Measurements from ENCODE around the gene SLC19A3.
"Not testable (repeated sequence)": the region's sequence is repeated elsewhere in the genome, so short reads cannot be mapped to it uniquely, and the experiment has no call there.

The SLC19A3 gene

DNA sequence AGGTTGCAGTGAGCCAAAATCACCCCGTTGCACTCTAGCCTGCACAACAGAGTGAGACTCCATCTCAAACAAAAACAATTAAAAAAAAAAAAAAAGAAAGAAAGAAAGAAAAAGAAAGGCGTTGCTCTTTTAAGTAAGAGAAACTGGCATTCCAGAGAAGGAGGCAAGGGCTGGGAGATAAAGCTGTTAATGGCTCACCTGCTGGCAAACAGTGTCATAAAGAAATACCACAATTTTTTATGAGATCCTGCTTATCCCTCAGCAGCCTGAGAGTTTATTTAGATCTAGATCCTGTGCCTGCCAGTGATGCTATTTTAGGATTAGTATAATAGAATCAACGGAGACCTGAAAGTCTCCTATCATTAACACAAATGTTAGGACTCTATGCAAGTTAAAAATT is 16.3 kb downstream of the SLC19A3 start:
- no peak for DNase-seq

GRCh38 chr2:227696990-227697679 is 20.7 kb downstream of the SLC19A3 start:
- no peak for DNase-seq

DNA sequence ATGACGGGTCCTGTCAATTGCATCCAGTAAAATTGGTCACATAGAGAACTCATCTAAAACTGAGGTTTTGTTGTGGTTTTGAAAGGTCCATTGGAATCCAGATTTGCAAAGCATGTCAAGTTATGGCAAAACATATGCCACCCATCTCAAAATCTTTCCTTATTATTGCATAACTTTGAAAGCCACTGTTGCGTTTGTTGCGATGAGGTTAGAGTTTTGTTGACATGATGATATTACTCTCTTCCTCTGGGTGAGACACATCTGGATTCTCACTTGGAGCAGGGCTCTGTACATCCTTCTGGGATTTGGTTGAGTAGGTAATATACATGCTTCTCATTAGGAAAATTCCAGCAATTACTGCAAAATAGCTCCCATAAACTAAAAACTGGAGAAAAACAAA is 30.6 kb downstream of the SLC19A3 start:
- DNase-seq, result no peak

- DNase-seq, result no peak
These were observed 33.6 kb downstream of the SLC19A3 start for GRCh38 chr2:227684258-227684657.

DNA sequence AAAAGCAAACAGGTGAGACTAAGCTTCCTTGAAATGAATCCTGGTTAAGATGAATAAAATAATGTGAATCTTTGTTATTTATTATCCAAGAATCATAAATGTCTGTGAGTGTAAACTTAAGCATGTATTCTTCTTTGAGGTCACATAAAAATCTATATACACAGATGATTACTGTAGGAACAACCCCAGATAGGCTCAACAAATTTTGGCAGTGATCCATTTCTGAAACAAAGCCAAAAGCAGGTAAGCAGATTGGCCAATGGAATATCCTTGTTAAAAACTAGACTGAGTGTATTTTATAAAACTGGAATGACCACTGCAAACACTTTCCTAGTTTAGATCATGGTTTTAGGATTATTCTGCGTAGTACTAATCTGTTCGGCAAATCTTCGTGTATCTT is 39.9 kb downstream of the SLC19A3 start:
- no peak for DNase-seq

GRCh38 chr2:227674485-227674884 is 43.3 kb downstream of the SLC19A3 start:
- no peak for DNase-seq

DNA sequence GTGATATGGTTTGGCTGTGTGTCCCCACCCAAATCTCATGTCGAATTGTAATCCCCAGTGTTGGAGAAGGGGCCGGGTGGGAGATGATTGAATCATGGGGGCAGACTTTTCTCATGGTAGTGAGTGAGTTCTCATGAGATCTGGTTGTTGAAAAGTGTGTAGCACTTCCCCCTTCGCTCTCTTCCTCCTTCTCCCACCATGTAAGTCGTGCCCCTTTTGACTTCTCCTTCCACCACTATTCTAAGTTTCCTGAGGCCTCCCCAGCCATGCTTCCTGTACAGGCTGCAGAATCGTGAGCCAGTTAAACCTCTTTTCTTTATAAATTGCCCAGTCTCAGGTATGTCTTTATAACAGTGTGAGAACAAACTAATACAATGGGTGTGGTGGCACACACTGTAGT is 44.2 kb downstream of the SLC19A3 start:
- DNase-seq, result not testable (repeated sequence)

DNA sequence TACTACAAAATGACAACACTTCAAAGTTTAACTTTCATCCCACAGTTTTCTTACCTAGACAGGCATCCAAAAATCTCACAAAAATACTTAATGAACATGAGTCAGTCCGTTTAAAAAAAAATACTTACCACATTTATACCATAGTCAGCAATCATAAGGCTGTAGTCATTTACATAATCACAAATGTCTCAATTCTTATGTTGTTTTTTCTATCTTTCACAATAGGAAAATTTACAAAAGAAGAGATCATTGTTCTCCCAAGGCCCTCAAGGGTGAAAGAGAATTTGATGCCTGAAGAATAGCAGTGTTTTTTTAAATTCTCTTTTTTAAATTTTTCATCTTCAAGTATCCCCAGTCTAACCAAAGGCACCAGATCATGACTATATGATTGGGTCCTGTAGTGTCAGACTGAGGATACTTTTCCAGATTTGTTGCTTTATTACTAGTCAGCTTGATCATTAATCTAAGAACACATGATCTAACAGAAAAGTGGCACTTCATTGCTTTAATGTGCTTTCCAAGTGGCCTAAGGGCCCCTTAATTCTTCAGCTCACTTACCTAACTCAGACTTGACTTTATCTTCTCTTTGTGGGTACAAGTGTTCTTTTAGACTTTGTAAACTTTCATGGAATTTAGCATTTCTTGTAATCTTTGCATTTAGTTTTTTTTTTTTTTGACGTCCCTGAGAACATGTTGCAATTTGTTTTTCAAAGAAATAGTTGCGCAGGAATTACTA is 46.5 kb downstream of the SLC19A3 start:
- DNase-seq, result no peak

- peak in 1 of 2 experiments; percentile 26 for DNase-seq
These were observed 51.1 kb downstream of the SLC19A3 start, which contains the start of gene SCYGR5 for GRCh38 chr2:227666631-227667170. Gene SCYGR5, plus strand, starts transcription at chr2:227666804. Its CDS starts 0 bp downstream, at chr2:227666804.

- no peak for DNase-seq
These were observed 52.5 kb downstream of the SLC19A3 start for GRCh38 chr2:227665189-227665940.

DNA sequence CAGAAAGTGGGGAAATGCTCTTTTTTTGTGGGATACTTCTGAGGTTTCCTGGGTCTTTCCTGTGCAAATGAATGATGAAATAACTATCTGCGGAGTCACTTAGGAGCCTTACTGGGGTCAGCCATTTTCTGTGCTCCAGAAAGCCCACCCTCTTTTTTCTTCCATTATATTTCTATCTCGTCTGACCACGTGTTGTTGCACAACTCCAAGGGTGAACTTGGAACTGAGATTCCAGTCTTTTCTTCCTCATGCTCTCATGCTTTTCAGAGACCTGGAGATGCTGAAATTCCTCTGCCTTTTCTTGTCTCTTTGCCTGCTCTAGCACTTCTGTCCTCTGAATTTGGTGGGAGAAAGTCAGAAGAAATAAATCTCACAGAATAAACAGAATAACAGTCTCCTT is 56.0 kb downstream of the SLC19A3 start:
- DNase-seq, result no peak

DNA sequence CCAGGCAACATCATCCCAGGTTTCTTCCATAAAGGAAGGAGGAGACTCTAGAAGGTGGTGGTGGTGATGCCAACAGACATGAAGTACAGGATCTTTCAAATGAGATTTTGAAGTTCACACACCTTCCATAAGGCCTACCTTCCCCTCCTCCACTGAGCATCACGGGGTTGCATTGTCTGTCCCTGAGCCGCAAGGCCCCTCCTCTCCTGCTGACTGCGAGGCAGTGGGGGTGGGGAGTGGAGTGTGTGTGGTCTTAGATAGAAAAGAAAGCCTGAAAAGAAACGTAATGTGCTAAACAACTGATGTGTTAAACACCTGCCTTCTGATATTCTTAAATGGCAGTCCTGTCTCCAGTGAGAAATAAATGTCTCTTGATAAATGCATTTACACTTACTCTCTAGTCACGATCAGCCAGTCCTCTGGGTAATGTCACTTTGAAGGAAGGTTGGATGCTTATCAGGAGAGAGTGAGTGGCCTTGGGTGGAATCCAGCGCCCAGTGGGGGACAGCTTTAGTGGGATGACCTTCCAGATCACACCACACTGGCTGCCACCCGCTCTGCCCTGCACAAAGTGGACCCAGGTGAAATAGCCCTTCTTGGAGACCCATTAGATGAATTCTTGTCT is 56.7 kb downstream of the SLC19A3 start:
- DNase-seq, result no peak

DNA sequence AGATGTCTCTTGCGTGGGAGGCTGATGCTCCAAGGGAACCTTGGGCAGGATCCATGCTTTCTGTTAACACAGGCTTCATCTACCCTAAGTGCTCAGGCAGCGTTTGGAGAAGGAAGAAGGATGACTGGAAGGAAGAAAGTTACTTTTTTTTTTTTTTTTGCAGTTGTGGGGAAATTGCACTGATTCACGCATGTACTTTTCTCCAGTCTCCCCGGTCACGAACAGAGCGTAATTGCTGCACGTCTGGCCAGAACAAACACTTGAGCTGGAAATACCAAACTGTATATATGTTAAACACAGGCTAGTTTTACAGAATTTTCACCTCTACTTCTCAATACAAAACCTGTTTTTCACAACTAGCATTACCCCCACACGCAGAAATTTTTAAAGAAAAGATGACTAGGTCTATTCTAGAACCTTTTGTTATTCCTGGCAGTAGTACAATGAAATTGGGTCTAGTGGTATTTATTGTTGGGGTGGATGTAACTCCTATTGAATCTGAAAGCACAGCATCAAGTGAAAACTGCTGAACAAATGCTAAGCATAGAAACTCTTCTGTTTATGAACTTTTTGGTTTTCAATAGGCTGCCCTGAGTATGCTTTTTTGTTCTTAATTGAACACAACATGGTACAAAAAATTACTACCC is 60.5 kb downstream of the SLC19A3 start:
- no peak for DNase-seq

GRCh38 chr2:227655454-227655853 is 62.4 kb downstream of the SLC19A3 start:
- DNase-seq, result no peak

DNA sequence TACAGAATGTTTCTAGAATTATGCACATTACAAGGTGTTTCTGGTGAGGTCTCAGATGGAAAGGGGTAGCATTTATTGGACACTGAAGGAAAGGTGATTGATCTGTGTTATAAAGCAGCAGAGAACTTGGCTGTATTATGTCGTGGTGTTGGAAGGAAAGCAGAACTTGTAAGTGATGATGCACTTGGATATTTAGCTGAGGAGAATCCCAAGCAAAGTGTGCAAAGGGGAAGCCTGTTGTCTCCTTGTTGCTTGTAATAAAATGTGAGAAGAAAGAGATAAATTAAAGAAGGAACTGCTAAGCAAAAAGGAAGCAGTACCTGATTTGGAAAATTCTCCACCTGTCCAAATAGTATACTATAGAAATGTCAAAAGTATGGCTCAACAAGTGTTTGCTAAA is 63.4 kb downstream of the SLC19A3 start:
- DNase-seq, result no peak

DNA sequence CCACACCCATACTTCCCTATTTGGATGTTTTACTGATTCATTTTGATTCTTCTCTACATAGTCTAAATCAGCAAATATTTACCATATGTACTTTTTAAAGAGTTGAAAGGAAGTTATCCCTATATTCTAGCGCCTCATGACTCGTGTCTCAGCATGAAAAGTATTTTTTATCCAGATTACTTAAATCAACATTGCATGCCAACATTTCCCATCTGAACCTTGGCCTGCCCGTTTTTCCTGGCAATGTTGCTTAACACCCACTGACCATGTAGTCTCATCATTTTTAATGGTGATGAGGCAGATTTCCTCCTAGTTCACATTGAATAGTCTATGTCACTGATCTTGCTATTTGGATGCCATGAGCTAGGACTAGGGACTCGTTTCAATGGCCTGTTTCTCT is 64.4 kb downstream of the SLC19A3 start:
- no peak for DNase-seq

DNA sequence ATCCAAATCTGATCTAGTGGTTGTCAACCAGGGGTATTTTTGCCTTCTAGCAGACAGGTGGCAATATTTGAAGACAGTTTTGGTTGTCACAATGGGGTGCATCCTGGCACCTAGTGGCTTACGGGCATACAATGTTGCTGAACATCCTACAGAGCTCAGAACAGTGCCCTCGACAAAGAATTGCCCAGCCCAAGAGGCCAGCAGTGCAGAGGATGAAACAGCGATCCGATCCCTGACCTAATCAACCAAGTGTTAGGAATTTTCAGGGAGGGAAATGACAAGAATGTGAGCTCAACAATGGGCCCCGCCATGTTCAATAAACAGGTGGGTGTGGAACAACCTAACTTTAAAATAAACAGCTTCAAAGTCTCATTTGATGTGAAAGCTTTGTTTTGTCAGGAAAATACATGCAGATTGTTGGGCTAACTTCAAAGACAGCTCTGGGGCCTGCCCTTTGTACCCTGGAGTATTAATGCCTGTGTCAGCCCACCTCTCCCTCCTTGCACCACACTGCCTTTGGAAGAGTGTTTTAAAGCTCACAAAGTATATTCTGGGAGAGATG is 73.8 kb downstream of the SLC19A3 start:
- no peak for DNase-seq

DNA sequence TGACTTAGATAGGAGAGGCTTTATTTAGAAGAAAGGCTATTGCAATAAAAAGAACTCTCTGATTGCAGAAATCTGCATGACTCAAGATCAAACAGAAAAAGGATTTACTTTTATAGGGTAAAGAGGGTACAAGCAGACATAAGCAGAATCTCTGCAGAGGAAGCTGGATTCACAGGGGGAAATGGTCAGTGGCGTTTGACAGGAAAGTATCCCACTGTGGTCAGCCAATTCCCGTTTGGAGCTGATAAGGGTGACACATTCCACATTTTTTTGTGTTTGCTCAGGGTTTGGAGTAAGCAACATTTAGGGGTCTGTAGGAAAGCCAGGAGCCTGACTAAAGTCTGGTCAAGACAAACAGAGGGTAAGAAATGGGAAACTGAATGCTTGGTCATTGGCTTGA is 75.2 kb downstream of the SLC19A3 start:
- DNase-seq, result no peak

DNA sequence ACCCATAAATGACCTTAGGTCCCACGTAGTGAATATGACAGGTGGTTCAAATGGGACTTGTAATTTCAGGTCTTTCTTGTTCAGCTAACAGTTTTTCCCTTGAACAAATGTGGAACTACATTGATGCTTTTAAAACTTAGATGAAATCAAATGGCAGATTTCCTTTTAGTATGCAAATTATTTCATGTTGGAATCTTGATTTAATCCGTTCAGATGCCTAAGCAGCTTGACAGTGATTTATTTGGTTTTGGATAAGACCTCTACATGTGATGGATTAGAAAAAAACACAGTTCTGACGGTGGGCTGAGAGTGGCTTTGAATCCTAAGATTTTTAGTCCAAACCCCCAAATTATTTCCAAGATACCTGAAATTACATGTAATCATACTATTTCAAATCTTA is 83.6 kb downstream of the SLC19A3 start:
- no peak for DNase-seq
